SK-N-SH (cell line): ENCODE measurements around the gene LDB2. TPM values are rescaled to one million over a fixed set of nuclear protein-coding genes. Genes with fewer than 3 reads are reported as not detected.

Experiments
- CTCF ChIA-PET: fragments of 300-600, 350-600 bp; formaldehyde crosslinking; extraction: SDS; loops from one replicate; lab custom pipeline; 2021; lab: Yijun Ruan, JAX
- POLR2A ChIA-PET: fragments of 350-600 bp; sonication (Branson Sonifier 250); formaldehyde crosslinking; extraction: SDS; loops from one replicate; lab custom pipeline; 2020; ENCODE audit warnings: antibody characterized with exemption, inconsistent platforms; lab: Yijun Ruan, JAX
- DNase-seq: peaks from one replicate; pipeline ENCODE4 v3.0.0; 2012
- H2AFZ ChIP-seq: fragments of 200-600 bp; sonication (generic); 2 replicates; pipeline ENCODE4 v1.8.1; 2016; ENCODE audit warnings: antibody characterized with exemption, mild to moderate bottlenecking, low read depth
- H3F3A ChIP-seq: fragments of 200-600 bp; sonication (generic); replicated peaks from 2 replicates; pipeline ENCODE3; 2016; ENCODE audit warnings: antibody characterized with exemption, mild to moderate bottlenecking; ENCODE audit not compliant: insufficient read depth
- H3K27ac ChIP-seq, 2 experiments: fragments of 200-500 bp in 1 of 2; fragments of 200-600 bp in 1 of 2; sonication (Bioruptor generic) in 1 of 2; sonication (generic), shearing (Covaris generic) in 1 of 2; 2 replicates each; pipeline versions ENCODE4 v1.5.1 to v1.6.1; 2014 to 2016; ENCODE audit warnings: low read depth in 2 of 2, inconsistent platforms in 1 of 2, low read length in 1 of 2, mild to moderate bottlenecking in 1 of 2, mixed read lengths in 1 of 2
- H3K27me3 ChIP-seq: fragments of 200-600 bp; sonication (generic), shearing (Covaris generic); 2 replicates; pipeline ENCODE4 v1.6.1; 2016; ENCODE audit warnings: mixed run types; ENCODE audit not compliant: insufficient read depth
- H3K36me3 ChIP-seq, 2 experiments: fragments of 200-500 bp in 1 of 2; fragments of 200-600 bp in 1 of 2; sonication (Bioruptor generic) in 1 of 2; sonication (generic) in 1 of 2; replicated peaks in 1 of 2; 2 replicates each; pipeline versions ENCODE3 to v1.5.1; 2014 to 2016; ENCODE audit warnings: low read length in 1 of 2, mild to moderate bottlenecking in 1 of 2; ENCODE audit not compliant: insufficient read depth in 2 of 2, control insufficient read depth in 1 of 2
- H3K4me1 ChIP-seq, 2 experiments: fragments of 200-500 bp in 1 of 2; fragments of 200-600 bp in 1 of 2; sonication (Bioruptor generic) in 1 of 2; sonication (generic), shearing (Covaris generic) in 1 of 2; 2 replicates each; pipeline versions ENCODE4 v1.5.1 to v1.6.1; 2014 to 2016; ENCODE audit warnings: low read depth in 1 of 2, low read length in 1 of 2, mixed run types in 1 of 2; ENCODE audit not compliant: insufficient read depth in 2 of 2, control insufficient read depth in 1 of 2
- H3K4me2 ChIP-seq: fragments of 200-600 bp; sonication (generic), shearing (Covaris generic); 2 replicates; pipeline ENCODE4 v1.6.1; 2017; ENCODE audit warnings: mixed run types
- H3K4me3 ChIP-seq, 2 experiments: fragments of 200-500 bp in 1 of 2; fragments of 200-600 bp in 1 of 2; sonication (Bioruptor generic) in 1 of 2; sonication (generic), shearing (Covaris generic) in 1 of 2; 2 replicates each; pipeline versions ENCODE4 v1.5.1 to v1.8.1; 2014 to 2016; ENCODE audit warnings: low read depth in 2 of 2, inconsistent platforms in 1 of 2, low read length in 1 of 2, mild to moderate bottlenecking in 1 of 2, mixed read lengths in 1 of 2, moderate library complexity in 1 of 2
- H3K79me2 ChIP-seq: fragments of 200-600 bp; sonication (generic); 2 replicates; pipeline ENCODE4 v1.8.1; 2017; ENCODE audit warnings: mild to moderate bottlenecking; ENCODE audit not compliant: insufficient read depth
- H3K9ac ChIP-seq: fragments of 200-600 bp; sonication (generic); 2 replicates; pipeline ENCODE4 v1.6.1; 2017; ENCODE audit warnings: mixed run types
- H3K9me2 ChIP-seq: fragments of 200-600 bp; sonication (generic); 2 replicates; pipeline ENCODE4 v1.6.1; 2017; ENCODE audit warnings: mixed run types
- H3K9me3 ChIP-seq: fragments of 200-600 bp; sonication (generic); 2 replicates; pipeline ENCODE4 v1.6.1; 2017; ENCODE audit warnings: mixed run types, mild to moderate bottlenecking, moderate library complexity
- H4K20me1 ChIP-seq: fragments of 200-600 bp; sonication (generic); 2 replicates; pipeline ENCODE4 v1.6.1; 2017; ENCODE audit warnings: mild to moderate bottlenecking, mixed run types; ENCODE audit not compliant: insufficient read depth
- EZH2phosphoT487 ChIP-seq: fragments of 200-600 bp; sonication (generic); IDR thresholded peaks from 2 replicates; pipeline ENCODE4 v1.6.1; 2017; ENCODE audit warnings: low read depth, mixed run types, mild to moderate bottlenecking, antibody characterized with exemption, moderate library complexity, borderline replicate concordance
- FOXJ3 ChIP-seq: sonication (generic); formaldehyde crosslinking; IDR thresholded peaks from 2 replicates; pipeline ENCODE4 v1.5.1; 2020; ENCODE audit warnings: mild to moderate bottlenecking, missing genetic modification reagents
- GABPA ChIP-seq: IDR thresholded peaks from 2 replicates; pipeline ENCODE4 v1.4.0; 2012; ENCODE audit warnings: low read depth, mild to moderate bottlenecking
- GATA2 ChIP-seq: sonication (generic); formaldehyde crosslinking; IDR thresholded peaks from 2 replicates; pipeline ENCODE4 v1.5.0; 2020; ENCODE audit warnings: mild to moderate bottlenecking, missing genetic modification reagents
- MEF2A ChIP-seq: IDR thresholded peaks from 2 replicates; pipeline ENCODE4 v1.4.0; 2012; ENCODE audit warnings: low read depth, borderline replicate concordance
- RXRA ChIP-seq: IDR thresholded peaks from 2 replicates; pipeline ENCODE4 v1.4.0; 2012; ENCODE audit warnings: low read depth, mild to moderate bottlenecking, borderline replicate concordance
- WGBS: methylation state at CpG from one replicate; pipeline ENCODE4 v1.1.6; 2017; ENCODE audit warnings: low lambda C conversion rate; 5-methylcytosine and 5-hydroxymethylcytosine counted together
- polyA plus RNA-seq, 3 experiments: library from polyadenylated mRNA; depleted of rRNA; stranded (reverse); fragments of >200 nt; gene quantifications; 2 replicates each; pipeline ENCODE4 v1.2.3, GENCODE V29; 2012
- TF ChIP-seq, protein P1 (sequence below): fragments of 200-600 bp; sonication (generic); IDR thresholded peaks from 2 replicates; pipeline ENCODE4 v1.6.1; 2017; ENCODE audit warnings: antibody characterized with exemption, mild to moderate bottlenecking, moderate library complexity
- TF ChIP-seq, protein P2 (sequence below): fragments of 150-350 bp; IDR thresholded peaks from 2 replicates; pipeline ENCODE4 v1.6.1; 2017; ENCODE audit warnings: antibody characterized with exemption, low read length, low read depth, borderline replicate concordance
- TF ChIP-seq, protein P3 (sequence below): IDR thresholded peaks from 2 replicates; pipeline ENCODE4 v1.4.0; 2012; ENCODE audit warnings: low read depth, borderline replicate concordance

LDB2 gene
- polyA plus RNA-seq, 1 of the 3 experiments (the other 2 are of a cell fraction), result 11.0 TPM

DNA sequence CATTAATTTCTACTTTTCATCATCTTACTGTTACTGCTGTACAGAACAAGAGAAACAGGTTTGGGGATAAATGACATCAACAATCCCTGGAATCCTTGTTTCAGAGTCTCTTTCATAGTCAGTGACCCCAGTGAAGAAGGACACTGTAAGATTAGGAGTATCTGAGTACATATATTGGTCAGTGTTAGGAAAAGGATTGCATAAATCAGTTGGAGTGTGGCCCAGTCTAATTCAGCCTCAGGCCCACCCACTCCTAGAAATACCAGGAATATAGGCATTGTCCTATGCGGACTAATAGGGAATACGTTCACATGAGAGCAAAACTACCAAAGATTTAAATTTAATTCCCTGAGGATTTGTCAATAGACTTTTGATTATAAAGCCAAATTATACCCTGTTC, 237.8 kb downstream of the LDB2 start:
- Histone ChIP-seq H3K4me3 (no peak overlapping the region), H3K27me3 (no peaks in the 10 kb centered on the region), H3K4me1 (peaks cover 0 to 2% of the 10 kb centered on the region in 2 experiments; a peak in 2 of 4 replicates), H3K36me3 (peaks cover 0 to 6% of the 10 kb centered on the region in 2 experiments), H3K4me2 (no peak overlapping the region), H3F3A (no peaks in the 10 kb centered on the region), H3K79me2 (no peaks in the 10 kb centered on the region), H2AFZ (no peak overlapping the region), H4K20me1 (no peaks in the 10 kb centered on the region), H3K9me2 (no peaks in the 10 kb centered on the region), H3K9me3 (no peaks in the 10 kb centered on the region), H3K27ac (no peak overlapping the region), H3K9ac (no peak overlapping the region)
- TF ChIP-seq GATA2 (CRISPR knock-in tag) (no peak), MEF2A (no peak), FOXJ3 (CRISPR knock-in tag) (no peak), RXRA (no peak)
- TF ChIP-seq, protein P1, sequence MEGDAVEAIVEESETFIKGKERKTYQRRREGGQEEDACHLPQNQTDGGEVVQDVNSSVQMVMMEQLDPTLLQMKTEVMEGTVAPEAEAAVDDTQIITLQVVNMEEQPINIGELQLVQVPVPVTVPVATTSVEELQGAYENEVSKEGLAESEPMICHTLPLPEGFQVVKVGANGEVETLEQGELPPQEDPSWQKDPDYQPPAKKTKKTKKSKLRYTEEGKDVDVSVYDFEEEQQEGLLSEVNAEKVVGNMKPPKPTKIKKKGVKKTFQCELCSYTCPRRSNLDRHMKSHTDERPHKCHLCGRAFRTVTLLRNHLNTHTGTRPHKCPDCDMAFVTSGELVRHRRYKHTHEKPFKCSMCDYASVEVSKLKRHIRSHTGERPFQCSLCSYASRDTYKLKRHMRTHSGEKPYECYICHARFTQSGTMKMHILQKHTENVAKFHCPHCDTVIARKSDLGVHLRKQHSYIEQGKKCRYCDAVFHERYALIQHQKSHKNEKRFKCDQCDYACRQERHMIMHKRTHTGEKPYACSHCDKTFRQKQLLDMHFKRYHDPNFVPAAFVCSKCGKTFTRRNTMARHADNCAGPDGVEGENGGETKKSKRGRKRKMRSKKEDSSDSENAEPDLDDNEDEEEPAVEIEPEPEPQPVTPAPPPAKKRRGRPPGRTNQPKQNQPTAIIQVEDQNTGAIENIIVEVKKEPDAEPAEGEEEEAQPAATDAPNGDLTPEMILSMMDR, result no peak
- TF ChIP-seq, protein P2, sequence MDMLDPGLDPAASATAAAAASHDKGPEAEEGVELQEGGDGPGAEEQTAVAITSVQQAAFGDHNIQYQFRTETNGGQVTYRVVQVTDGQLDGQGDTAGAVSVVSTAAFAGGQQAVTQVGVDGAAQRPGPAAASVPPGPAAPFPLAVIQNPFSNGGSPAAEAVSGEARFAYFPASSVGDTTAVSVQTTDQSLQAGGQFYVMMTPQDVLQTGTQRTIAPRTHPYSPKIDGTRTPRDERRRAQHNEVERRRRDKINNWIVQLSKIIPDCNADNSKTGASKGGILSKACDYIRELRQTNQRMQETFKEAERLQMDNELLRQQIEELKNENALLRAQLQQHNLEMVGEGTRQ, result no peak
- ChIA-PET CTCF (no interaction called here), POLR2A (no interaction called here)
- no peak for DNase-seq
- 91% methylated on average over 2 of the region's 2 CpGs for WGBS

DNA sequence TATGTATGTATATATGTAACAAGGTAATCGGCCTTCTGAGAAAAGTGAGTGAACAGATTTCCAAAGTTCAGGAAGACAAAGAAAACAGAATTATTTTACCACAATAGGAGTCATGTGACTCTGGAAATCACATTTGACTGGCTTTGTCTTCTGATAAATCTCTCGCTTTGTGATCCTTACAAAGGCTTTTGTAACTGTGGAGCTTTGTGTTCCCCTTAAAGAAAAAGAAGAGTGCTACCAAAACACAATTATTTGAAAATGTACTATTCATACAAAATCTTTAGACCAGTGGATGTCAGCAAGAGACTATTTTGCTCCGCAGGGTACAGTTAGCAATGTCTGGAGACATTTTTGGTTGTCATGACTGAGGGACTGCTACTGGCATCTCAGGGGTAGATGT, 238.8 kb downstream of the LDB2 start:
- 78% methylated on average over 3 of the region's 3 CpGs for WGBS
- Histone ChIP-seq H3K4me3 (no peak overlapping the region), H3F3A (no peaks in the 10 kb centered on the region), H3K9ac (no peak overlapping the region), H4K20me1 (no peaks in the 10 kb centered on the region), H2AFZ (no peak overlapping the region), H3K9me3 (no peaks in the 10 kb centered on the region), H3K27ac (no peak overlapping the region), H3K27me3 (no peaks in the 10 kb centered on the region), H3K4me1 (peaks cover 0 to 9% of the 10 kb centered on the region in 2 experiments; a peak in 2 of 4 replicates), H3K9me2 (no peaks in the 10 kb centered on the region), H3K79me2 (no peaks in the 10 kb centered on the region), H3K4me2 (no peak overlapping the region), H3K36me3 (peaks cover 0 to 6% of the 10 kb centered on the region in 2 experiments)
- no peak for DNase-seq
- CTCF ChIA-PET, result interaction anchor here (1.3 kb wide), 1 partner anchor 16 kb away, joined by 3 read pairs; no protein-coding TSS in a partner anchor
- TF ChIP-seq, protein P2, result no peak
- TF ChIP-seq, protein P3, sequence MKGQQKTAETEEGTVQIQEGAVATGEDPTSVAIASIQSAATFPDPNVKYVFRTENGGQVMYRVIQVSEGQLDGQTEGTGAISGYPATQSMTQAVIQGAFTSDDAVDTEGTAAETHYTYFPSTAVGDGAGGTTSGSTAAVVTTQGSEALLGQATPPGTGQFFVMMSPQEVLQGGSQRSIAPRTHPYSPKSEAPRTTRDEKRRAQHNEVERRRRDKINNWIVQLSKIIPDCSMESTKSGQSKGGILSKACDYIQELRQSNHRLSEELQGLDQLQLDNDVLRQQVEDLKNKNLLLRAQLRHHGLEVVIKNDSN, result no peak
- TF ChIP-seq EZH2phosphoT487 (no peak), GABPA (no peak)
- POLR2A ChIA-PET, result no interaction called here
